Liver (tissue), 3 donors: ENCODE results near the gene MTCH2.

ENCODE experiments used
- ATF3 ChIP-seq: IDR thresholded peaks from 2 replicates; pipeline ENCODE4 v1.6.1; 2016; ENCODE audit warnings: antibody characterized with exemption
- CTCF ChIP-seq: fragments of 150-350 bp; IDR thresholded peaks from 2 replicates; pipeline ENCODE4 v1.5.1; 2017; ENCODE audit warnings: improper control_type of control experiment, low read depth, low read length; ENCODE audit not compliant: missing input control
- GABPA ChIP-seq, 2 donors: IDR thresholded peaks in 1 of 2; conservative IDR thresholded peaks in 1 of 2; 2 replicates each; pipeline ENCODE4 v1.6.1; 2016; ENCODE audit warnings: antibody characterized with exemption in 2 of 2, mild to moderate bottlenecking in 1 of 2, moderate library complexity in 1 of 2
- REST ChIP-seq: IDR thresholded peaks from 2 replicates; pipeline ENCODE4 v1.6.1; 2016; ENCODE audit warnings: antibody characterized with exemption, mild to moderate bottlenecking
- SP1 ChIP-seq: IDR thresholded peaks from 2 replicates; pipeline ENCODE4 v1.6.1; 2018; ENCODE audit warnings: antibody characterized with exemption, mild to moderate bottlenecking
- TAF1 ChIP-seq: conservative IDR thresholded peaks from 2 replicates; pipeline ENCODE4 v1.6.1; 2016; ENCODE audit warnings: antibody characterized with exemption, mild to moderate bottlenecking
- donor health status: healthy.
- donor health status: healthy.

GRCh38 chr11:47569646-47570045 is 72.7 kb downstream of the MTCH2 start:
- TF ChIP-seq GABPA (IDR thresholded peaks at IDR 0.05 in 1 of 2, conservative IDR thresholded peaks at IDR 0.05 in 1 of 2) (no peak), CTCF (no peak), REST (no peak), TAF1 (no peak), SP1 (no peak), ATF3 (no peak)
